Activated naive CD4-positive, alpha-beta T cell treated with anti-CD3 and anti-CD28 coated beads, Interleukin-2, amount 50 U/mL, for 24 hours (primary cell): Measurements from ENCODE around the gene PHLPP1.

Source experiments
- H3K27ac Mint-ChIP-seq: one replicate; pipeline ENCODE4 v1.8.0; 2021; ENCODE audit warnings: mild to moderate bottlenecking, mixed read lengths
- H3K27me3 Mint-ChIP-seq: one replicate; pipeline ENCODE4 v1.8.0; 2021; ENCODE audit warnings: mixed read lengths
- H3K36me3 Mint-ChIP-seq: one replicate; pipeline ENCODE4 v1.8.0; 2021; ENCODE audit warnings: mixed read lengths
- H3K4me1 Mint-ChIP-seq: one replicate; pipeline ENCODE4 v1.8.0; 2021; ENCODE audit warnings: mixed read lengths
- H3K4me3 Mint-ChIP-seq: one replicate; pipeline ENCODE4 v1.8.0; 2021; ENCODE audit warnings: mild to moderate bottlenecking, mixed read lengths
- H3K9me3 Mint-ChIP-seq: one replicate; pipeline ENCODE4 v1.8.0; 2021; ENCODE audit warnings: mixed read lengths

PHLPP1 gene

DNA sequence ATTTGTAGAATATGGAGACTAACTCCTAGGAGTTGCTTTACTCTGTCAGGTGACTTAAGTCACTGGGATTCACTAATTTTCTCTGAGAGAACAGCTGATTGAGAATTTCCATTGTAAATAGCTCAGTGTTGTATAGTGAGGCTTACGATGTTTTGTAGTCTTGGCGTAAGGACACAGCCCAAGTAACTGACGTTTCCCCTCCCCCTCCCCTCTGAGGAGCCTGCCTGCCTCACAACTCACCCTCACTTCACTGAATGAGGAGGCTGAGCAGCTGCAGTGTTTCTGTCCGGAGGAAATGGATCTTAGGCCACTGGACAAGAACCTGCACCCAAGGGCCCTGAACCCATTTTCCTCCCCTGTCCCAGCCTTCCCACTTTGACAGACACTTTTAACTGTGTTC, 264.6 kb downstream of the PHLPP1 start:
- Mint-ChIP-seq H3K27me3 (no peaks in the 10 kb centered on the region), H3K27ac (no peak overlapping the region), H3K36me3 (peaks cover 2% of the 10 kb centered on the region), H3K9me3 (no peaks in the 10 kb centered on the region), H3K4me3 (no peak overlapping the region), H3K4me1 (no peaks in the 10 kb centered on the region)

GRCh38 chr18:62981566-62981965, 266.2 kb downstream of the PHLPP1 start:
- H3K9me3 Mint-ChIP-seq: no peaks in the 10 kb centered on the region
- no peaks in the 10 kb centered on the region for H3K4me1 Mint-ChIP-seq
- no peaks in the 10 kb centered on the region for H3K27me3 Mint-ChIP-seq
- H3K36me3 Mint-ChIP-seq: no peaks in the 10 kb centered on the region
- no peak overlapping the region for H3K4me3 Mint-ChIP-seq
- H3K27ac Mint-ChIP-seq: no peak overlapping the region

GRCh38 chr18:62982600-62983251, 267.4 kb downstream of the PHLPP1 start:
- H3K9me3 Mint-ChIP-seq: no peaks in the 10 kb centered on the region
- H3K27me3 Mint-ChIP-seq: no peaks in the 10 kb centered on the region
- no peaks in the 10 kb centered on the region for H3K4me1 Mint-ChIP-seq
- H3K36me3 Mint-ChIP-seq: no peaks in the 10 kb centered on the region
- peak overlapping the region; percentile 5 for H3K4me3 Mint-ChIP-seq
- H3K27ac Mint-ChIP-seq: no peak overlapping the region

- Mint-ChIP-seq H3K4me1 (no peaks in the 10 kb centered on the region), H3K27me3 (no peaks in the 10 kb centered on the region), H3K9me3 (no peaks in the 10 kb centered on the region), H3K36me3 (no peaks in the 10 kb centered on the region), H3K27ac (no peak overlapping the region), H3K4me3 (no peak overlapping the region)
These were observed 269.4 kb downstream of the PHLPP1 start for GRCh38 chr18:62984656-62985315.

DNA sequence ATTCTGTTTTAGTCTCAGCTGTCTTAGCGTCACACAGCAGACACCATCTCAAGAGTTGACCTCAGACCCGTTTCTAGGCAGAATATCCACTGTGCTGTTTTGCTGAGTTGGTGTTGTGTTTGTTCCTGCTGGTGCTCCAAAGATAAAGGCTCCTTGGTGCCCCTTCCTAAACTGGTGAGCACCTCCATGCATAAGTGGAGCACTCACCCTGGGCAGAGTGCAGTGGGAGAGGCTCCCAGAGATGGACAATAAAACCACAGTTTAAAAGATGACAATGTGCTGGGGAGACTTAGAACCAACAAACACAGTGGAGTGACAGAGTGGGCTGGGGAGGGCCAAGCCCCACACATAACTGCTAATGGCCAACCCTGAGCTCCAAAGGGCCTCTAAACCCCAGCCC, 271.1 kb downstream of the PHLPP1 start:
- H3K9me3 Mint-ChIP-seq: no peaks in the 10 kb centered on the region
- H3K27ac Mint-ChIP-seq: no peak overlapping the region
- no peaks in the 10 kb centered on the region for H3K36me3 Mint-ChIP-seq
- H3K4me3 Mint-ChIP-seq: no peak overlapping the region
- H3K27me3 Mint-ChIP-seq: no peaks in the 10 kb centered on the region
- no peaks in the 10 kb centered on the region for H3K4me1 Mint-ChIP-seq

- Mint-ChIP-seq H3K9me3 (no peaks in the 10 kb centered on the region), H3K27ac (no peak overlapping the region), H3K27me3 (peaks cover 1% of the 10 kb centered on the region), H3K4me1 (no peaks in the 10 kb centered on the region), H3K4me3 (no peak overlapping the region), H3K36me3 (no peaks in the 10 kb centered on the region)
These were observed 271.9 kb downstream of the PHLPP1 start for GRCh38 chr18:62987055-62987830.

GRCh38 chr18:62987859-62988258, 272.5 kb downstream of the PHLPP1 start:
- Mint-ChIP-seq H3K27ac (no peak overlapping the region), H3K4me3 (no peak overlapping the region), H3K9me3 (no peaks in the 10 kb centered on the region), H3K4me1 (no peaks in the 10 kb centered on the region), H3K27me3 (peaks cover 1% of the 10 kb centered on the region), H3K36me3 (no peaks in the 10 kb centered on the region)

- Mint-ChIP-seq H3K9me3 (no peaks in the 10 kb centered on the region), H3K36me3 (no peaks in the 10 kb centered on the region), H3K27me3 (peaks cover 1% of the 10 kb centered on the region), H3K27ac (no peak overlapping the region), H3K4me3 (no peak overlapping the region), H3K4me1 (no peaks in the 10 kb centered on the region)
These were observed 273.1 kb downstream of the PHLPP1 start for GRCh38 chr18:62988471-62988870.

- H3K27me3 Mint-ChIP-seq: peaks cover 1% of the 10 kb centered on the region
- H3K4me3 Mint-ChIP-seq: no peak overlapping the region
- H3K9me3 Mint-ChIP-seq: no peaks in the 10 kb centered on the region
- H3K36me3 Mint-ChIP-seq: no peaks in the 10 kb centered on the region
- H3K27ac Mint-ChIP-seq: peak overlapping the region; percentile 3
- no peaks in the 10 kb centered on the region for H3K4me1 Mint-ChIP-seq
These were observed 273.9 kb downstream of the PHLPP1 start for GRCh38 chr18:62989195-62989594.

GRCh38 chr18:62990653-62991052, 275.3 kb downstream of the PHLPP1 start:
- no peaks in the 10 kb centered on the region for H3K9me3 Mint-ChIP-seq
- H3K4me1 Mint-ChIP-seq: no peaks in the 10 kb centered on the region
- no peak overlapping the region for H3K4me3 Mint-ChIP-seq
- H3K27me3 Mint-ChIP-seq: peaks cover 3% of the 10 kb centered on the region
- H3K36me3 Mint-ChIP-seq: no peaks in the 10 kb centered on the region
- no peak overlapping the region for H3K27ac Mint-ChIP-seq

DNA sequence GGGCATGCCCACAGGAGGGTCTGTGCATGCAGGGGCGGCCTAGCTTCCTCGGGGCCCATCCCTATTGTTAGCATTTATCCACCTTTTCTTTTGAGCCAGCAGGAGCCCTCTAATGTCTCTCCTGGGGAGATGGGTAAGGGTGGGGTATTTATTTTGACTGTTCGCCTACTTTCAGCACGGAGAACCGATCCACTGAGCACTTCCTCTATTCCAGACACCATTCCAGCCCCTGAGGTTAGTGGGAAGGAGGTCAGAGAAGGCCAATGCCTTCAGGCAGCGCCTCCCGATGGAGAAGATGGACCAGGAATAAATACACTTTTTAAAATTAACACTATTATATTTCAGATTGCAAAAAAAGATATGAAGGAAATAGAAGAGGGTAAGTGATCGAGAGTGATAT, 276.0 kb downstream of the PHLPP1 start:
- no peaks in the 10 kb centered on the region for H3K36me3 Mint-ChIP-seq
- no peak overlapping the region for H3K4me3 Mint-ChIP-seq
- peaks cover 3% of the 10 kb centered on the region for H3K27me3 Mint-ChIP-seq
- no peaks in the 10 kb centered on the region for H3K9me3 Mint-ChIP-seq
- H3K4me1 Mint-ChIP-seq: no peaks in the 10 kb centered on the region
- H3K27ac Mint-ChIP-seq: no peak overlapping the region

GRCh38 chr18:62991959-62992358, 276.6 kb downstream of the PHLPP1 start:
- H3K27me3 Mint-ChIP-seq: peaks cover 3% of the 10 kb centered on the region
- no peaks in the 10 kb centered on the region for H3K4me1 Mint-ChIP-seq
- H3K4me3 Mint-ChIP-seq: no peak overlapping the region
- H3K9me3 Mint-ChIP-seq: no peaks in the 10 kb centered on the region
- H3K27ac Mint-ChIP-seq: no peak overlapping the region
- H3K36me3 Mint-ChIP-seq: no peaks in the 10 kb centered on the region

GRCh38 chr18:62992877-62993365, 277.6 kb downstream of the PHLPP1 start:
- Mint-ChIP-seq H3K36me3 (no peaks in the 10 kb centered on the region), H3K4me1 (no peaks in the 10 kb centered on the region), H3K27me3 (peaks cover 3% of the 10 kb centered on the region), H3K9me3 (no peaks in the 10 kb centered on the region), H3K27ac (no peak overlapping the region), H3K4me3 (no peak overlapping the region)

- no peak overlapping the region for H3K27ac Mint-ChIP-seq
- no peak overlapping the region for H3K4me3 Mint-ChIP-seq
- no peaks in the 10 kb centered on the region for H3K36me3 Mint-ChIP-seq
- H3K4me1 Mint-ChIP-seq: no peaks in the 10 kb centered on the region
- no peaks in the 10 kb centered on the region for H3K9me3 Mint-ChIP-seq
- peaks cover 5% of the 10 kb centered on the region for H3K27me3 Mint-ChIP-seq
These were observed 281.2 kb downstream of the PHLPP1 start for GRCh38 chr18:62996566-62996965.

GRCh38 chr18:62997076-62997475, 281.7 kb downstream of the PHLPP1 start:
- no peak overlapping the region for H3K27ac Mint-ChIP-seq
- no peaks in the 10 kb centered on the region for H3K36me3 Mint-ChIP-seq
- H3K4me3 Mint-ChIP-seq: no peak overlapping the region
- H3K27me3 Mint-ChIP-seq: peaks cover 5% of the 10 kb centered on the region
- H3K9me3 Mint-ChIP-seq: no peaks in the 10 kb centered on the region
- no peaks in the 10 kb centered on the region for H3K4me1 Mint-ChIP-seq

GRCh38 chr18:62998443-62998842, 283.1 kb downstream of the PHLPP1 start:
- Mint-ChIP-seq H3K27ac (no peak overlapping the region), H3K27me3 (peaks cover 4% of the 10 kb centered on the region), H3K4me1 (no peaks in the 10 kb centered on the region), H3K9me3 (no peaks in the 10 kb centered on the region), H3K36me3 (no peaks in the 10 kb centered on the region), H3K4me3 (no peak overlapping the region)
